ENCODE data around the gene SPTB. TPM values are rescaled to one million over a fixed set of nuclear protein-coding genes. Genes with fewer than 3 reads are reported as not detected.

SPTB gene
- polyA plus RNA-seq, 1 experiment = 0.01 TPM

DNA sequence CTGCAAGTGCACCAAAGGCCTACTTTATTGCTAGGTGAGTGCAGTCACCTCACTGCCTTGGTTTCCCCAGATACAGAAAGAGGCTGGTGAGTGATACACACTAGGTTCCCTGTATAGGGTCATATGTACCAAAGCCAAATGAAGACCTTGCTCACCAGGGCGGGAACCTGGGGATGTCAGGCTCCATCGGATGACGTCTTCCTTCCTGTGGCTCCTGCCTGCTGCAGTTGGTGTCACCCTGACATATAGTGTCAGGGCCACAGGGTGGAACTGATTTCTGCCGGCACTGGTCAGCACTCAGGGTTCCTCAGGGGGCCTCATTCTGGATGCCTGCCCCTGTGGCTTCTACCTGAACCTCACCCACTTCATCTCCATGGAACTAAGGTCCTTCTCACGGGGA is 132.4 kb downstream of the SPTB start:
- TF ChIP-seq, protein P1, sequence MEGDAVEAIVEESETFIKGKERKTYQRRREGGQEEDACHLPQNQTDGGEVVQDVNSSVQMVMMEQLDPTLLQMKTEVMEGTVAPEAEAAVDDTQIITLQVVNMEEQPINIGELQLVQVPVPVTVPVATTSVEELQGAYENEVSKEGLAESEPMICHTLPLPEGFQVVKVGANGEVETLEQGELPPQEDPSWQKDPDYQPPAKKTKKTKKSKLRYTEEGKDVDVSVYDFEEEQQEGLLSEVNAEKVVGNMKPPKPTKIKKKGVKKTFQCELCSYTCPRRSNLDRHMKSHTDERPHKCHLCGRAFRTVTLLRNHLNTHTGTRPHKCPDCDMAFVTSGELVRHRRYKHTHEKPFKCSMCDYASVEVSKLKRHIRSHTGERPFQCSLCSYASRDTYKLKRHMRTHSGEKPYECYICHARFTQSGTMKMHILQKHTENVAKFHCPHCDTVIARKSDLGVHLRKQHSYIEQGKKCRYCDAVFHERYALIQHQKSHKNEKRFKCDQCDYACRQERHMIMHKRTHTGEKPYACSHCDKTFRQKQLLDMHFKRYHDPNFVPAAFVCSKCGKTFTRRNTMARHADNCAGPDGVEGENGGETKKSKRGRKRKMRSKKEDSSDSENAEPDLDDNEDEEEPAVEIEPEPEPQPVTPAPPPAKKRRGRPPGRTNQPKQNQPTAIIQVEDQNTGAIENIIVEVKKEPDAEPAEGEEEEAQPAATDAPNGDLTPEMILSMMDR (IDR thresholded peaks at IDR 0.05; ENCODE audit: low read depth, low read length) = no peak
- Histone ChIP-seq H3K27ac (ENCODE audit: low read depth, low read length) (no peak overlapping the region), H3K4me3 (ENCODE audit: low read depth, low read length) (no peak overlapping the region), H3K9me3 (ENCODE audit: control insufficient read depth, insufficient read depth, low read length) (peaks cover 7% of the 10 kb centered on the region; the same call in 1 of the 2 replicates), H3K27me3 (ENCODE audit: control insufficient read depth, insufficient read depth, low read length) (no peaks in the 10 kb centered on the region)
- DNase-seq (ENCODE audit: low read depth, low spot score) = no peak
- ChIA-PET CTCF (interaction anchor here (0.9 to 1.3 kb wide), 2 partner anchors 12 to 76 kb away, joined by 4 read pairs; no protein-coding TSS in a partner anchor), POLR2A (interaction anchor here (0.7 kb wide), 1 partner anchor 12 kb away, joined by 3 read pairs; no protein-coding TSS in a partner anchor)

GRCh38 chr14:64746298-64747250 is 133.1 kb downstream of the SPTB start:
- Histone ChIP-seq H3K4me3 (ENCODE audit: low read depth, low read length) (no peak overlapping the region), H3K27me3 (ENCODE audit: control insufficient read depth, insufficient read depth, low read length) (no peaks in the 10 kb centered on the region), H3K9me3 (ENCODE audit: control insufficient read depth, insufficient read depth, low read length) (peaks cover 7% of the 10 kb centered on the region; the same call in 1 of the 2 replicates), H3K27ac (ENCODE audit: low read depth, low read length) (no peak overlapping the region)
- TF ChIP-seq, protein P1 (IDR thresholded peaks at IDR 0.05; ENCODE audit: low read depth, low read length) = no peak
- ChIA-PET POLR2A (interaction anchor here (0.7 kb wide), 1 partner anchor 12 kb away, joined by 3 read pairs; no protein-coding TSS in a partner anchor), CTCF (interaction anchor here (0.6 to 1.5 kb wide), 5 partner anchors 13 to 145 kb away, joined by 3 to 5 read pairs (median 4); no protein-coding TSS in a partner anchor)
- no peak for DNase-seq (ENCODE audit: low read depth, low spot score)

DNA sequence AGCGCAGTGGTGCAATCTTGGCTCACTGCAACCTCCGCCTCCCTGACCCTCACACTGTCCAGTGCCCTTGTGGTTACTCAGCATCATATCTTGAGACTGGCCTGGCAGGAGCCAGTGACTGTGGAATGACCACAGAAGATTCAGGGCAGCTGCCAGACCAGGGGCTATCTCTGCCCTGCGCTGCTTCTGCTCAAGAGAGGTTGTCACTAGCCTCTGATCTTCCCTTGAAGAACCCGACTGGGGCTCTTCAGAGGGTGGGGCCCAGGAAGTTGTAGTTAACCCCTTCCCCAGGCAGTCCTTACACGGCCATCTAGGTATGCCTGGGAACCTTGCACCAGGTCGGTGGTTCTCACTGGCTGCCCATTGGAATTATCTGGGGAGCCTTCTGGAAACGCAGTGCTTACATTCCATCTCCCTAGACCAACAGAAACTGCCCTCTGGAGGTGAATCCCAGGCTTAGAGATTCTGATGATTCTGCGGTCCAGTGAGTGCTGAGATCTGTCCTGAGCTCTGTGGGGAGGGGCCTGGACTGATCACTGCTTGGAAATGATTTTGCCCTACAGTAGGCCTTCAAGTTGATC is 134.1 kb downstream of the SPTB start:
- no peak for DNase-seq (ENCODE audit: low read depth, low spot score)
- TF ChIP-seq, protein P1 (IDR thresholded peaks at IDR 0.05; ENCODE audit: low read depth, low read length) = peak; percentile 37
- CTCF ChIA-PET = interaction anchor here (0.6 to 1.5 kb wide), 3 partner anchors 25 to 146 kb away, joined by 3 to 5 read pairs (median 5); no protein-coding TSS in a partner anchor
- Histone ChIP-seq H3K27me3 (ENCODE audit: control insufficient read depth, insufficient read depth, low read length) (no peaks in the 10 kb centered on the region), H3K4me3 (ENCODE audit: low read depth, low read length) (no peak overlapping the region), H3K27ac (ENCODE audit: low read depth, low read length) (no peak overlapping the region), H3K9me3 (ENCODE audit: control insufficient read depth, insufficient read depth, low read length) (peaks cover 7% of the 10 kb centered on the region; the same call in 1 of the 2 replicates)
- POLR2A ChIA-PET = no interaction called here

DNA sequence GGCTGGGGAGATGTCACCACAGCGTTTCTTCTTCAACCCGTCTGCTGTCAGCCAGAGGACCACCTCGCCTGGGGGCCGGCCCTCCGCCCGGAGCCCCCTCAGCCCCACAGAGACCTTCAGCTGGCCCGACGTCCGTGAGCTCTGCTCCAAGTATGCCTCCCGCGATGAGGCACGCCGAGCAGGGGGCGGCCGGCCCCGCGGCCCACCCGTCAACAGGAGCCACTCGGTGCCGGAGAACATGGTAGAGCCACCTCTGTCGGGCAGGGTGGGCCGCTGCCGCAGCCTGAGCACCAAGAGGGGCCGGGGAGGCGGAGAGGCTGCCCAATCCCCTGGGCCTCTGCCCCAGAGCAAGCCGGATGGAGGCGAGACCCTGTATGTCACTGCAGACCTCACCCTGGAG is 136.6 kb downstream of the SPTB start:
- no peak for DNase-seq (ENCODE audit: low read depth, low spot score)
- Histone ChIP-seq H3K27me3 (ENCODE audit: control insufficient read depth, insufficient read depth, low read length) (no peaks in the 10 kb centered on the region), H3K27ac (ENCODE audit: low read depth, low read length) (no peak overlapping the region), H3K9me3 (ENCODE audit: control insufficient read depth, insufficient read depth, low read length) (peaks cover 7% of the 10 kb centered on the region; the same call in 1 of the 2 replicates), H3K4me3 (ENCODE audit: low read depth, low read length) (no peak overlapping the region)
- TF ChIP-seq, protein P1 (IDR thresholded peaks at IDR 0.05; ENCODE audit: low read depth, low read length) = no peak
- POLR2A ChIA-PET = interaction anchor here (0.6 kb wide), 1 partner anchor 111 kb away, joined by 4 read pairs; no protein-coding TSS in a partner anchor
- CTCF ChIA-PET = no interaction called here

Measured in AG04450 (cell line).